Stomach smooth muscle (tissue), 2 donors: ENCODE data around the gene NTPCR.
"Not testable (repeated sequence)": the region's sequence is repeated elsewhere in the genome, so short reads cannot be mapped to it uniquely, and the experiment has no call there.

Experiments used
- H3K27ac ChIP-seq: one replicate; pipeline ENCODE4 v1.7.0; 2013; ENCODE audit warnings: mild to moderate bottlenecking, low read length, inconsistent platforms
- H3K27me3 ChIP-seq, 2 donors: one replicate each; pipeline ENCODE4 v1.7.0; 2013; ENCODE audit warnings: low read length in 2 of 2; ENCODE audit not compliant: insufficient read depth in 2 of 2, control insufficient read depth in 1 of 2
- H3K36me3 ChIP-seq, 2 donors: one replicate each; pipeline ENCODE4 v1.7.0; 2013; ENCODE audit warnings: low read length in 2 of 2; ENCODE audit not compliant: control insufficient read depth in 2 of 2, insufficient read depth in 2 of 2
- H3K4me1 ChIP-seq: one replicate; pipeline ENCODE4 v1.7.0; 2013; ENCODE audit warnings: low read length; ENCODE audit not compliant: control insufficient read depth, insufficient read depth
- H3K4me3 ChIP-seq, 2 donors: one replicate each; pipeline ENCODE4 v1.7.0; 2013; ENCODE audit warnings: low read length in 2 of 2
- H3K9ac ChIP-seq, 2 donors: one replicate each; pipeline ENCODE4 v1.7.0; 2013; ENCODE audit warnings: low read length in 2 of 2, mild to moderate bottlenecking in 1 of 2
- H3K9me3 ChIP-seq, 2 donors: one replicate each; pipeline ENCODE4 v1.7.0; 2013; ENCODE audit warnings: low read length in 2 of 2; ENCODE audit not compliant: control insufficient read depth in 2 of 2
- donor health status: healthy.
- donor health status: Pancreatic carcinoma.

Gene NTPCR

GRCh38 chr1:232927166-232927565 lies 23.2 kb upstream of the NTPCR start:
- H3K27me3 ChIP-seq, H3K36me3 ChIP-seq, H3K4me1 ChIP-seq, H3K27ac ChIP-seq, H3K4me3 ChIP-seq, H3K9ac ChIP-seq, H3K9me3 ChIP-seq: not testable (repeated sequence)

- peaks cover 0 to 4% of the 10 kb centered on the region in 2 donors for H3K27me3 ChIP-seq
- H3K36me3 ChIP-seq = no peaks in the 10 kb centered on the region
- H3K9ac ChIP-seq = no peak overlapping the region
- no peaks in the 10 kb centered on the region for H3K9me3 ChIP-seq
- H3K27ac ChIP-seq = no peak overlapping the region
- no peaks in the 10 kb centered on the region for H3K4me1 ChIP-seq
- no peak overlapping the region for H3K4me3 ChIP-seq
These were observed 22.4 kb upstream of the NTPCR start for GRCh38 chr1:232927830-232928505.

GRCh38 chr1:232932486-232933425 lies 17.7 kb upstream of the NTPCR start:
- Histone ChIP-seq H3K4me1 (no peaks in the 10 kb centered on the region), H3K9ac (no peak overlapping the region), H3K27me3 (peaks cover 0 to under 1% of the 10 kb centered on the region in 2 donors), H3K36me3 (no peaks in the 10 kb centered on the region), H3K9me3 (no peaks in the 10 kb centered on the region), H3K4me3 (no peak overlapping the region), H3K27ac (no peak overlapping the region)

DNA sequence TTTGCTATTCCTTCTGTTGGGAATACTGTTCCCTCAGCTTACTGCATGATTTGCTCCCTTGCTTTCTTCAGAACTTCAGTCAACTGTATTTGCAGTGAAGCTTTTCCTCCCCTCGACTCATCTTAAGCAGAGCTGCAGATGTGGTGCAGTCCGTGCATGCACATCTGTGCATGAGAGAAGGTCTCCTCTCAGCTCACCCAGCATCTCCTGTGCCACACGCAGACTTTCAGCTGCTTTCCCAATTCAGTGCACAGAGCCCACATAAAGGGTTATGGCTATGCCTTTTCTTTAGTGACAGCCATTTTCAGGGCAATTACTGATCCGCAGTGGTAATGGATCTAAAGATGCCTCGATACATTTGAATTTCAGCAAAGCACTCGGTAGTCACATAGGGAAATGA lies 13.5 kb upstream of the NTPCR start:
- H3K27ac ChIP-seq = no peak overlapping the region
- H3K36me3 ChIP-seq = no peaks in the 10 kb centered on the region
- H3K4me1 ChIP-seq = no peaks in the 10 kb centered on the region
- no peaks in the 10 kb centered on the region for H3K9me3 ChIP-seq
- no peak overlapping the region for H3K4me3 ChIP-seq
- no peak overlapping the region for H3K9ac ChIP-seq
- H3K27me3 ChIP-seq = peaks cover 0 to 3% of the 10 kb centered on the region in 2 donors

- H3K27ac ChIP-seq = no peak overlapping the region
These were observed 12.6 kb upstream of the NTPCR start for GRCh38 chr1:232937741-232938375.

GRCh38 chr1:232938926-232939325 lies 11.5 kb upstream of the NTPCR start:
- Histone ChIP-seq H3K27ac (no peak overlapping the region), H3K4me1 (no peaks in the 10 kb centered on the region), H3K27me3 (peaks cover 0 to 3% of the 10 kb centered on the region in 2 donors), H3K9ac (no peak overlapping the region), H3K36me3 (no peaks in the 10 kb centered on the region), H3K9me3 (no peaks in the 10 kb centered on the region), H3K4me3 (no peak overlapping the region)

More at GRCh38 chr1:232937741-232938375, 12.6 kb upstream of the NTPCR start:
- H3K36me3 ChIP-seq = no peaks in the 10 kb centered on the region
- no peaks in the 10 kb centered on the region for H3K4me1 ChIP-seq
- no peak overlapping the region for H3K4me3 ChIP-seq
- H3K27me3 ChIP-seq = peaks cover 0 to 3% of the 10 kb centered on the region in 2 donors
- no peak overlapping the region for H3K9ac ChIP-seq
- no peaks in the 10 kb centered on the region for H3K9me3 ChIP-seq

GRCh38 chr1:232939748-232940147 lies 10.7 kb upstream of the NTPCR start:
- H3K9me3 ChIP-seq = peaks cover 0 to 4% of the 10 kb centered on the region in 2 donors
- H3K9ac ChIP-seq = no peak overlapping the region
- H3K36me3 ChIP-seq = no peaks in the 10 kb centered on the region
- peaks cover 0 to 3% of the 10 kb centered on the region in 2 donors for H3K27me3 ChIP-seq
- H3K27ac ChIP-seq = no peak overlapping the region
- no peaks in the 10 kb centered on the region for H3K4me1 ChIP-seq
- no peak overlapping the region for H3K4me3 ChIP-seq

- H3K4me3 ChIP-seq = no peak overlapping the region
- H3K9me3 ChIP-seq = peaks cover 0 to 4% of the 10 kb centered on the region in 2 donors
- peaks cover 0 to 3% of the 10 kb centered on the region in 2 donors for H3K27me3 ChIP-seq
- H3K9ac ChIP-seq = no peak overlapping the region
- H3K4me1 ChIP-seq = no peaks in the 10 kb centered on the region
- H3K27ac ChIP-seq = no peak overlapping the region
- H3K36me3 ChIP-seq = no peaks in the 10 kb centered on the region
These were observed 10.1 kb upstream of the NTPCR start for GRCh38 chr1:232940262-232940661.

- H3K36me3 ChIP-seq = no peaks in the 10 kb centered on the region
- H3K9ac ChIP-seq = no peak overlapping the region
These were observed 7.8 kb upstream of the NTPCR start for GRCh38 chr1:232942413-232943294.

DNA sequence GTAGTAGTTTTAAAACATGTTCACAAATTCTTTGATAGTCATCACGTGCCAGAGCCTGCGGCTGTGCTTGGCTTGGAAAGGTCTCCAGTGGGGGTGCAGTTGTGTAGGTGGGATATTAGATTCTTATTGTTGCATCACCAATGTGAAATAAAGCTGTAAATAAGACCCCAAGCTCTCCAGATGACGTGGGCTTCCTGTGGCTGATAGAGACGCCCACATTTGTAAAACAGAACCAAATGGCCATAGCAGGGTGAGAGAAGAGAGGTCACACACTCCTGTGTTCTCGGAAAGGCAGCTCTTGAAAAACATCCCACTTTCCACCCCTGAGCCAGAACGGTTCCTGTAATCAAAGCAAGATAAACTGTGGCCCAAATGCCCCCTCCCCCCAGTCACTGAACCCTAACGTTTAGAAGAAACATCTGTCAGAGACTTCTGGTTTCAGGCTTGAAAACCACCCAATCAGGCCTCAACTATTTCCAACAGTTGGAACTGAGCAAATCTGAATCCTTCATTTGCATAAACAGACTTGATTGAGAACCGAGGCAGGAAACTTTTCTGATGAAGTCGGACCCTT lies 6.6 kb upstream of the NTPCR start:
- H3K27me3 ChIP-seq = peaks cover 0 to 3% of the 10 kb centered on the region in 2 donors

More at GRCh38 chr1:232942413-232943294, 7.8 kb upstream of the NTPCR start:
- Histone ChIP-seq H3K9me3 (peaks cover 0 to 4% of the 10 kb centered on the region in 2 donors), H3K27me3 (peaks cover 0 to 3% of the 10 kb centered on the region in 2 donors), H3K4me3 (no peak overlapping the region), H3K27ac (no peak overlapping the region), H3K4me1 (no peaks in the 10 kb centered on the region)

More for the DNA sequence above, 6.6 kb upstream of the NTPCR start:
- no peak overlapping the region for H3K9ac ChIP-seq
- H3K4me1 ChIP-seq = no peaks in the 10 kb centered on the region
- H3K9me3 ChIP-seq = peaks cover 0 to 4% of the 10 kb centered on the region in 2 donors
- H3K27ac ChIP-seq = no peak overlapping the region
- H3K36me3 ChIP-seq = no peaks in the 10 kb centered on the region
- no peak overlapping the region for H3K4me3 ChIP-seq
